AG04449 (cell line): ENCODE results near the gene CDC42BPA.

Source experiments
- CTCF ChIA-PET: fragments of 350-600 bp; formaldehyde crosslinking; extraction: SDS; loops from one replicate; lab custom pipeline; 2021; ENCODE audit warnings: antibody characterized with exemption; lab: Yijun Ruan, JAX
- POLR2A ChIA-PET: fragments of 400-600, 350-600 bp; formaldehyde crosslinking; extraction: SDS; loops from one replicate; lab custom pipeline; 2020; ENCODE audit warnings: antibody characterized with exemption, inconsistent platforms; lab: Yijun Ruan, JAX
- DNase-seq: peaks from one replicate; pipeline ENCODE4 v3.0.0-alpha.2; 2010; ENCODE audit warnings: low read depth, low spot score
- H3K4me3 ChIP-seq: 2 replicates; pipeline ENCODE4 v1.5.1; 2011; ENCODE audit warnings: low read depth, mild to moderate bottlenecking, control low read depth, low read length
- TF ChIP-seq, protein P1 (sequence below): IDR thresholded peaks from one replicate; pipeline ENCODE4 v1.5.1; 2011; ENCODE audit warnings: mild to moderate bottlenecking, moderate library complexity, low read length, control low read depth, inconsistent platforms; ENCODE audit not compliant: insufficient read depth; ENCODE audit errors: missing control alignments

CDC42BPA gene

DNA sequence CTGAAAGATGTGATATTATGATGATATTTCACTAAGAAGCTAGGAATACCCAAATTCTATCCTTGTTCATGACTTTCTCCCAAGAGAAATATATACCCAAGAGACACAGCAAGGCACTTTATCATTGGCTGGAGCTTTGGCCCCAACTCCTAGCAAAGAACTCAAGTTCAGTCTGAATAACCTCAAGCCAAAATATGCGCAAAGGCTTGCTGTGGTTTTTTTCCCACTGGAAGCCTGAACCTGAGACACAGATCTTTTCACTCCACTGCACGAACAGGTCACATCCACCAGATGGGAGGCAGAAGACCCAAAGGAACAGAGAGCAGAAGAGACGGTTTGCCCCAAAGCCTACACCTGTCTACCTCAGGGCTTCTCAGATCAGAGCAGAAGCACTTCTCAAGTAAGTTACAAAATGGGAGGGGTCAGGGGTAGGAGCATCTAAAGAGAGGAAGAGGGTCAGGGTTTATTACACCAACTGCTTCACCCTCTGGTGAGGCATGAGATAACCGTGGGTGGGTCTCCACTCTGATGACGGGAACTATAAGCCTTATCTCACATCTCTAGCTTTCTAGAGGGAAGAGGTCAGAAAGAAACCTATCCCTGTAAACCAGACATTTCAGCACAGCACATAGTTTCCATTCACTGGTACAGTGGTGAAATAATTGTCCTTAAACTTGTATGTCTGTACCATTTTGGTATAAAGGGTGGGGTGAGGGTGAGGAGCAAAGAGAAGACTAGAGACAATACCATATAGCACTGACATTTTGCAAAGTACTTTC is 17.1 kb upstream of the CDC42BPA start:
- TF ChIP-seq, protein P1, sequence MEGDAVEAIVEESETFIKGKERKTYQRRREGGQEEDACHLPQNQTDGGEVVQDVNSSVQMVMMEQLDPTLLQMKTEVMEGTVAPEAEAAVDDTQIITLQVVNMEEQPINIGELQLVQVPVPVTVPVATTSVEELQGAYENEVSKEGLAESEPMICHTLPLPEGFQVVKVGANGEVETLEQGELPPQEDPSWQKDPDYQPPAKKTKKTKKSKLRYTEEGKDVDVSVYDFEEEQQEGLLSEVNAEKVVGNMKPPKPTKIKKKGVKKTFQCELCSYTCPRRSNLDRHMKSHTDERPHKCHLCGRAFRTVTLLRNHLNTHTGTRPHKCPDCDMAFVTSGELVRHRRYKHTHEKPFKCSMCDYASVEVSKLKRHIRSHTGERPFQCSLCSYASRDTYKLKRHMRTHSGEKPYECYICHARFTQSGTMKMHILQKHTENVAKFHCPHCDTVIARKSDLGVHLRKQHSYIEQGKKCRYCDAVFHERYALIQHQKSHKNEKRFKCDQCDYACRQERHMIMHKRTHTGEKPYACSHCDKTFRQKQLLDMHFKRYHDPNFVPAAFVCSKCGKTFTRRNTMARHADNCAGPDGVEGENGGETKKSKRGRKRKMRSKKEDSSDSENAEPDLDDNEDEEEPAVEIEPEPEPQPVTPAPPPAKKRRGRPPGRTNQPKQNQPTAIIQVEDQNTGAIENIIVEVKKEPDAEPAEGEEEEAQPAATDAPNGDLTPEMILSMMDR: no peak
- ChIA-PET POLR2A (no interaction called here), CTCF (interaction anchor here (1.5 kb wide), 1 partner anchor 10 kb away, joined by 3 read pairs; no protein-coding TSS in a partner anchor)
- DNase-seq: no peak
- H3K4me3 ChIP-seq: no peak overlapping the region

DNA sequence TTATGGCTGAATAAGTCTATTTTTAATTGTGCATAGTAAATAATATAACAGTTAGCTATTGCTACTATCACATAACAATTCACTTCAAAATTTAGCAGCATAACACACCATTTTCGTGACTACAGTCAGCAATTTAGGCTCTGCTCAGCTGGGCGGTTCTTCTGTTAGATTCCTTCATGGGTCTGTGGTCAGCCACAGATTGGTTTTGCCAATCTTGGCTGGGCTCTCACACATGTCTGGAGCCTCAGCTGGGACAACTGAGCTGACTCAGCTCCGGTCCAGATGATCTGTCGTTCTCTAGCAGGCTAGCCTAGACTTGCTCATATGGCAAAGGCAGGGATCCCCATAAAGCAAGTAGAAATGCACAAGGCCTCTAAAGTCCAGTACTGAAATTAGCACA is 15.1 kb upstream of the CDC42BPA start:
- POLR2A ChIA-PET: no interaction called here
- no peak overlapping the region for H3K4me3 ChIP-seq
- CTCF ChIA-PET: no interaction called here
- no peak for DNase-seq
- TF ChIP-seq, protein P1: no peak

DNA sequence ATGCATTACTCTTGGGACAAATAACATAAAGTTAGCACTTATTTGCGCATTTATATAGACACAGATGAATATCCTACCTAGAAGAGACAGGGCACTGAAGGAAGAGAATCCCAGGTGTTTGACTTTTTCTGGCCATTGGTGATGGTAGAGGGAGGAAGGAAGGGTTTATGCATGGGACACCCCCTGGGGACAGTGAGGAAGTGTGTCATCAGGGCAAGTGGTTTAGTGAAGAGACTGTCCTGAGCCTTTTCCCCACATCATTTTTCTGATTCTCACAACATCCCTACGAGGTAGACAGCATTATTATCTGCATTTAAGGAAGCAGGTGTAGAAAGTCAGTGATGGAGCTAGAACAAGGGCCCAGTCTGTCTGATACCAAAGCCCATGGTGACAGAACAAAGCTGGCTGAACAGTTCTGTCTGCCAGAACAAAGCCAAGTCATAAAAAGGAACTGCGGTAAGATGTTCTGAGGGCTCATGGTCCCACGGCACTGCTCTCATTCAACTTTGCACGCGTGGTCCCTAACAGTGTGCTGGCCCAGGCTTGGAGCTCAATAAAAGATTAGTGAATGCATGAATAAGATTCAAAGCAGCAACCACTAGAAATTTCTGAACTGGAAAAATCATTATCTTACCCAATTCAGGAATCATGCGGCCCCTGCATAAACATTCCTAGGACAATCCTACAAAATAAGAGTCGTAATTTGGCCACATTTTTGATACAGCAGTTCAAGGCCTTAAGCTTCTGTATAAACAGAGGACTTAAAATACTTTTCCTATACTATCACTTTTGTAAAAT is 12.2 kb upstream of the CDC42BPA start:
- DNase-seq: no peak
- POLR2A ChIA-PET: interaction anchor here (0.8 kb wide), 1 partner anchor 12 kb away, joined by 3 read pairs; no protein-coding TSS in a partner anchor
- TF ChIP-seq, protein P1: no peak
- no peak overlapping the region for H3K4me3 ChIP-seq
- CTCF ChIA-PET: interaction anchor here (0.8 to 1.6 kb wide), 2 partner anchors 12 to 14 kb away, joined by 3 to 6 read pairs; no protein-coding TSS in a partner anchor

DNA sequence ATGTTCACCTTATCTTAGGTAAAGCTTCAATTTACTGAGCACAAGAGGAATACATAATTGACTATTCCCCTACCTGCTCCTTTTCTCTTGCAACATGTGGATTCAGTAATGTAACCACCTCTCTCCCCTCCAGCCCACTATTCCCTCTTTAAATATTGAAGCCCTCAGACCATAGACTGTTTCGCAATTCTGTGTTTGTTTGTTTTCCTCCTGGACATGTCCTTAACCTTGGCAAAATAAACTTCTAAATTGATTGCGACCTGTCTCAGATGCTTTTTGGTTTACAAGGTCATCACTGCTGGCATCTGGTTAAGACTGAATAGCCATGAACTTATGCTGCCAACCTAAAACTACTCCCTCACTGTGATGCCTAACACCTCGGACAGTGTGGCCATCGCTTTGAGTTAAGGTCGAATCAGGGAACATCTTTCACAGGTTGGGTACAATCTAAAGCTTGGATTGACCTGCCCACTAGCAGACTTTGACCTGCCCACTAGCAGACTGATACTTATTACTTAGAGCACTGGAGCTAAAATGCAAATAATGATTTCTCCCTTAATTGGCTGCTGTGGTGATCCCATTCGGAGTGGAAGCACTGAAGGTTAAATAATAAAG is 10.2 kb upstream of the CDC42BPA start:
- no peak for DNase-seq
- ChIA-PET CTCF (interaction anchor here (1.1 kb wide), 1 partner anchor 9 kb away, joined by 3 read pairs; no protein-coding TSS in a partner anchor), POLR2A (no interaction called here)
- no peak overlapping the region for H3K4me3 ChIP-seq
- TF ChIP-seq, protein P1: no peak

DNA sequence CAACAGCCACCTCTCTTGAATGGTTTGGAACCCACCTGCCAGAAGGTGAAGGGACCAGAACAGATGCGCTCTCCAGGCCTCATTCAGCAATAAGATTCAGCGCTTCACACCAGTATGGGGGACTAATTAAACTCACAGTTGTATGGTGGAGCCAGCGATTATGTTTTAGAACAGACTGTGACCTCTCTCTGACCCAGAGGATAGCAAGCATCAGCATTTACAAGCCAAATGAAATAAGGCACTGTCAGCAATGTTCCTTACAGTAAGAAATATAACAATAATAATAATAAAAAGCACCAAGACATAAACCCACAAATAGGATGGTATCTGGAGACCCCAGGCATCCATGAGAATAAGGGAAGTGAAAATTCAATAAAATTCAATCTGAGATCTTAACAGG is 6.9 kb upstream of the CDC42BPA start:
- ChIA-PET CTCF (no interaction called here), POLR2A (no interaction called here)
- TF ChIP-seq, protein P1: no peak
- no peak overlapping the region for H3K4me3 ChIP-seq
- no peak for DNase-seq

DNA sequence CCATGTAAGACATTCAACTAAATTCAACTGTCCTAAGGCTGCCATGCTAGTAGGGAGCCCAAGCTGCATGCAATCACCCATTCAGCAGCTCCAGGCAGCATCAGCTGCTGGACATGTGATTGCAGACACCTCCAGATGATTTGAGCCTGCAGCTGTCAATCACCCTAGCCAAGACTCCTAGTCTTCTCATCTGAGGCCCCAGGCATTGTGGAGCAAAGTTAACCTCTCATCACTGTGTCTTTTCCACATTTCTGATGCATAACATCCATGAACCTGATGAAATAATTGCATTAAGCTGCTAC is 5.6 kb upstream of the CDC42BPA start:
- DNase-seq: no peak
- CTCF ChIA-PET: no interaction called here
- H3K4me3 ChIP-seq: no peak overlapping the region
- TF ChIP-seq, protein P1: no peak
- POLR2A ChIA-PET: no interaction called here
